ENCODE measurements around the gene TIFAB.

DNA sequence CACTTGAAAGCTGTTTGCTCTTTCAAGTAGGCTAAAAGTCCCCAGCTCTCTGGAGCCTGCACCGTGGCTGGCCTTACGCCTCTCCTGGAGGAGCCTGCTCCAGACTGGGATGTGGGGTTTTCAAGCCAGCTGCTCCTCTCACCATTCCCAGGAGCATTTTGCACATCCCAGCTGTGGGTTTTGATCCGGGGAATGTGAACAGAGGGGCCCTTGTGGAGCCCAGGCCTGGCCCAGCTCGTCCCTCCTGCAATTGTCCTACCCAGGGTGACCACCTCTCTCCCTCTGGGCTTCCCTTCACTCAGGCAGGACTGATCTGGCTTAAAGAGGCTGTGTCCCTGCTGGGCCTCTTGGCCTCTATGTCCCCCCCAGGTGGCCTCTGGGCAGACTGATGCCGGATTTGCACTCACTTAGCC lies 32.5 kb upstream of the TIFAB start:
- TF ChIP-seq CTCF (conservative IDR thresholded peaks at IDR 0.05; ENCODE audit: low read depth in 2 of 2) (no peak), STAT1 (IDR thresholded peaks at IDR 0.05; ENCODE audit: unreplicated experiment) (no peak), POLR2AphosphoS5 (IDR thresholded peaks at IDR 0.05; ENCODE audit: low read depth) (no peak), EZH2phosphoT487 (IDR thresholded peaks at IDR 0.05; ENCODE audit: unreplicated experiment) (no peak)
- TF ChIP-seq, protein P1, sequence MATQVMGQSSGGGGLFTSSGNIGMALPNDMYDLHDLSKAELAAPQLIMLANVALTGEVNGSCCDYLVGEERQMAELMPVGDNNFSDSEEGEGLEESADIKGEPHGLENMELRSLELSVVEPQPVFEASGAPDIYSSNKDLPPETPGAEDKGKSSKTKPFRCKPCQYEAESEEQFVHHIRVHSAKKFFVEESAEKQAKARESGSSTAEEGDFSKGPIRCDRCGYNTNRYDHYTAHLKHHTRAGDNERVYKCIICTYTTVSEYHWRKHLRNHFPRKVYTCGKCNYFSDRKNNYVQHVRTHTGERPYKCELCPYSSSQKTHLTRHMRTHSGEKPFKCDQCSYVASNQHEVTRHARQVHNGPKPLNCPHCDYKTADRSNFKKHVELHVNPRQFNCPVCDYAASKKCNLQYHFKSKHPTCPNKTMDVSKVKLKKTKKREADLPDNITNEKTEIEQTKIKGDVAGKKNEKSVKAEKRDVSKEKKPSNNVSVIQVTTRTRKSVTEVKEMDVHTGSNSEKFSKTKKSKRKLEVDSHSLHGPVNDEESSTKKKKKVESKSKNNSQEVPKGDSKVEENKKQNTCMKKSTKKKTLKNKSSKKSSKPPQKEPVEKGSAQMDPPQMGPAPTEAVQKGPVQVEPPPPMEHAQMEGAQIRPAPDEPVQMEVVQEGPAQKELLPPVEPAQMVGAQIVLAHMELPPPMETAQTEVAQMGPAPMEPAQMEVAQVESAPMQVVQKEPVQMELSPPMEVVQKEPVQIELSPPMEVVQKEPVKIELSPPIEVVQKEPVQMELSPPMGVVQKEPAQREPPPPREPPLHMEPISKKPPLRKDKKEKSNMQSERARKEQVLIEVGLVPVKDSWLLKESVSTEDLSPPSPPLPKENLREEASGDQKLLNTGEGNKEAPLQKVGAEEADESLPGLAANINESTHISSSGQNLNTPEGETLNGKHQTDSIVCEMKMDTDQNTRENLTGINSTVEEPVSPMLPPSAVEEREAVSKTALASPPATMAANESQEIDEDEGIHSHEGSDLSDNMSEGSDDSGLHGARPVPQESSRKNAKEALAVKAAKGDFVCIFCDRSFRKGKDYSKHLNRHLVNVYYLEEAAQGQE (IDR thresholded peaks at IDR 0.05; ENCODE audit: unreplicated experiment), result no peak

All from GM23338 (cell line).